ENCODE results near the gene SPC24.
"Not testable (repeated sequence)": the region's sequence is repeated elsewhere in the genome, so short reads cannot be mapped to it uniquely, and the experiment has no call there.

- not testable (repeated sequence) for TF ChIP-seq POLR2A (IDR thresholded peaks at IDR 0.05; ENCODE audit: low read length); GATA1 (IDR thresholded peaks at IDR 0.05; ENCODE audit: low read depth, low read length)
Measured at GRCh38 chr19:11179145-11179465, 23.5 kb upstream of the SPC24 start.
